ENCODE results near the gene MTIF3.

DNA sequence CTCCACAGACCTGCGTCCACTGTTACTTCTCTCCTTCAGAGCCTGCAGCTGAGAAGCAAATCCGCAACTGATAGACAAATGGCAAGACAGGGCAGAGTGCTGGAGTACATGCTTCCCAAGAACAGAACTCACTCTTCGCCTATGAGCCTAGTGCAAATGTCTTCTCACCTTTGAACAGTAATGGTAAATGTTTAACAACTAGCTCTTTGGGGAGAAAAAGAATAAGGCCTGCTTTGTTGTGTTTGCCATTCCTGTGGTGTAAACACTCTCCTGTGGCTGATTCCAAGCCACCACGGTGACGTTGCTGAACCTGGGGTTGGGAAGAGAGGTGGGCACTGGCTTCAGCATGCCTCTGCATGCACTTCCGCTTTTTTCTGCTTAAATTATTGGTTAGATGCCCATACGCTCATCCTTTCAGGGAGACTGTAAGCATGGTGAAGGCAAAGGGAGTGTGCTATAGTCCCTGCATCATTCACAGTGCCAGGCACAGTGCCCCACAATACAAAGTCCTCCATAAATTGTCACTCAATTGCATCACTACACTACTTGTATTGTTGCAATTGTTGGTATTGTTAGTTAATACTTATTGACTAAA lies 54.0 kb downstream of the MTIF3 start:
- TF ChIP-seq POLR2AphosphoS5 (IDR thresholded peaks at IDR 0.05; ENCODE audit: borderline replicate concordance, low read depth, low read length), result no peak
- TF ChIP-seq EZH2 (IDR thresholded peaks at IDR 0.05), result no peak

All from SK-N-MC (cell line).